ENCODE data around the gene LYRM2. TPM values are rescaled to one million over a fixed set of nuclear protein-coding genes. Genes with fewer than 3 reads are reported as not detected.

LYRM2 gene
- total and polyA plus RNA-seq, 9 of the 15 experiments (the other 6 are each of a cell fraction or from before 2014, with no cell fraction given): 13.9 to 115 (median 42.9) TPM

DNA sequence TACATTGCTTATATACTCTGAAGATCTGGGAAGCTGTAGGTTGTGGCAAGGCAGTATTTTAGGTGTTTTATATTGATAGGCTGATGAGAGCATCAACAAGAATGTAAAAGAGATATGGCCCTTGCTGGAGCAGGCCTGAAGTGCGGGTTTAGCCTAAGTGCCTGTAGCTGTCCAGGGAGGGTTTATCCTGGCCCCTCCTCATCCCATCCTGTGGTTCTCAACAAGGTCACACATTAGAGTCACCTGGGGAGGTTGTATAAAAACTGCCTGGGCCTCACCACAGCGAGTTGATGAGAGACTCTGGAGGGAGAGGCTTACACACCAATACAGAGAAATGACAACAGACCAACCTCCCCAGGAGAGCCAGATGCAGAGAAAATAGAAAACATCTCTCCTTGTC lies 48.4 kb downstream of the LYRM2 start:
- Histone ChIP-seq H3K9ac (ENCODE audit: insufficient read depth in 1 of 2, low read depth in 2 of 2, low read length in 2 of 2) (no peak overlapping the region), H3K4me3 (no peak overlapping the region), H3K4me1 (replicated peaks in 1 of 2; ENCODE audit: control insufficient read depth in 2 of 2, insufficient read depth in 2 of 2, low read length in 2 of 2) (no peaks in the 10 kb centered on the region), H3K27ac (ENCODE audit: extremely low read depth, low read depth, low read length) (no peak overlapping the region), H3K4me2 (ENCODE audit: insufficient read depth, low read length) (no peak overlapping the region), H3K9me1 (ENCODE audit: control insufficient read depth, insufficient read depth, low read length) (no peaks in the 10 kb centered on the region), H3K9me3 (replicated peaks; ENCODE audit: control insufficient read depth, insufficient read depth, low read depth, low read length) (no peaks in the 10 kb centered on the region), H3K27me3 (ENCODE audit: control insufficient read depth in 2 of 2, insufficient read depth in 2 of 2, low read length in 2 of 2) (peaks cover 6 to 34% of the 10 kb centered on the region in 2 experiments; a peak in 4 of 5 replicates), H3K36me3 (ENCODE audit: control insufficient read depth, insufficient read depth, low read length) (no peaks in the 10 kb centered on the region), H3K79me2 (ENCODE audit: control insufficient read depth, insufficient read depth, low read length) (no peaks in the 10 kb centered on the region), H4K20me1 (replicated peaks; ENCODE audit: control insufficient read depth, insufficient read depth, low read length) (no peaks in the 10 kb centered on the region), H2AFZ (ENCODE audit: low read depth, low read length) (no peak overlapping the region)
- no peak for ATAC-seq
- no peak for FAIRE-seq
- POLR2A ChIA-PET: no interaction called here
- TF ChIP-seq ETV5 (CRISPR knock-in tag; IDR thresholded peaks at IDR 0.05; ENCODE audit: low read depth): no peak
- TF ChIP-seq MTA2 (IDR thresholded peaks at IDR 0.05; ENCODE audit: low read depth): no peak
- no peak for TF ChIP-seq CHAMP1 (IDR thresholded peaks at IDR 0.05)
- TF ChIP-seq POU5F1 (IDR thresholded peaks at IDR 0.05; ENCODE audit: borderline replicate concordance, low read depth, low read length, partially characterized antibody): no peak
- no peak for TF ChIP-seq ZBTB17 (CRISPR knock-in tag; IDR thresholded peaks at IDR 0.05)
- no peak for TF ChIP-seq TCF3 (CRISPR knock-in tag; IDR thresholded peaks at IDR 0.05)
- TF ChIP-seq XRCC5 (IDR thresholded peaks at IDR 0.05; ENCODE audit: low read depth, low read length): no peak
- TF ChIP-seq, protein P1, sequence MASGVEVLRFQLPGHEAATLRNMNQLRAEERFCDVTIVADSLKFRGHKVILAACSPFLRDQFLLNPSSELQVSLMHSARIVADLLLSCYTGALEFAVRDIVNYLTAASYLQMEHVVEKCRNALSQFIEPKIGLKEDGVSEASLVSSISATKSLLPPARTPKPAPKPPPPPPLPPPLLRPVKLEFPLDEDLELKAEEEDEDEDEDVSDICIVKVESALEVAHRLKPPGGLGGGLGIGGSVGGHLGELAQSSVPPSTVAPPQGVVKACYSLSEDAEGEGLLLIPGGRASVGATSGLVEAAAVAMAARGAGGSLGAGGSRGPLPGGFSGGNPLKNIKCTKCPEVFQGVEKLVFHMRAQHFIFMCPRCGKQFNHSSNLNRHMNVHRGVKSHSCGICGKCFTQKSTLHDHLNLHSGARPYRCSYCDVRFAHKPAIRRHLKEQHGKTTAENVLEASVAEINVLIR (CRISPR knock-in tag; IDR thresholded peaks at IDR 0.05): no peak
- 0% methylated on average over 2 of the region's 2 CpGs for WGBS (ENCODE audit: insufficient coverage, low coverage, missing lambda C conversion rate)
- in situ Hi-C loops (cut with MboI) (no loop called here), intact Hi-C loops (cut with micrococcal nuclease) (no loop called here)
- CTCF ChIA-PET (ENCODE audit: low intra/inter-chr PET ratio): no interaction called here
- no peak for DNase-seq (ENCODE audit: extremely low read depth in 1 of 4, low spot score in 3 of 4)
- no TSS peak for BruUV-seq (replicated peaks)

Measured in K562 (cell line).